Measurements from ENCODE around the gene JARID2.

Gene JARID2

DNA sequence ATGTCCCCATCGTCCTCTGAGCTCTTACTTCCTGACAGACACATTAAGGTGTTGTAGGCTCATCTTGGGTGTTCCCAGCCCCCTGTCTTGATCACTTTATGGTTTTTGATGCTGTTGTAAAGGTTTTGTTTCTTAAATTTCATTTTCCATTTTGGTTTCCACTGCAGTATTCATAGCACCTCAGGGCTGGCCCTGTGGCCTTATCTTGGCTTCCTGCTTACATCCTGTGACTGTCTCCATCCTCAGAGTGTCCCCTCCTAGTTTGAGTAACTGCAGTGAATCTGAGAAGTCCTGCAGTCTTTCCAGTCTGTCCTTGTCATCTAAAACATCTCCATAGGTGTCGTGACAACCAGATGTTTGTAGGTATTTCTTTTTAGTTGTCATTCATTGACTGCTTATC is 50.9 kb downstream of the JARID2 start:
- no peak for TF ChIP-seq SIN3A (IDR thresholded peaks at IDR 0.05; ENCODE audit: borderline replicate concordance, insufficient read depth, low read length)
- no peak for TF ChIP-seq POLR2AphosphoS5 (IDR thresholded peaks at IDR 0.05; ENCODE audit: low read depth, low read length)
- no peak for TF ChIP-seq FOXP2 (optimal IDR thresholded peaks at IDR 0.05; ENCODE audit: borderline replicate concordance, extremely low read depth, extremely low read length, insufficient read depth)
- no peak for TF ChIP-seq TAF1 (IDR thresholded peaks at IDR 0.05; ENCODE audit: borderline replicate concordance, insufficient read depth, low read length)
- TF ChIP-seq, protein P1, sequence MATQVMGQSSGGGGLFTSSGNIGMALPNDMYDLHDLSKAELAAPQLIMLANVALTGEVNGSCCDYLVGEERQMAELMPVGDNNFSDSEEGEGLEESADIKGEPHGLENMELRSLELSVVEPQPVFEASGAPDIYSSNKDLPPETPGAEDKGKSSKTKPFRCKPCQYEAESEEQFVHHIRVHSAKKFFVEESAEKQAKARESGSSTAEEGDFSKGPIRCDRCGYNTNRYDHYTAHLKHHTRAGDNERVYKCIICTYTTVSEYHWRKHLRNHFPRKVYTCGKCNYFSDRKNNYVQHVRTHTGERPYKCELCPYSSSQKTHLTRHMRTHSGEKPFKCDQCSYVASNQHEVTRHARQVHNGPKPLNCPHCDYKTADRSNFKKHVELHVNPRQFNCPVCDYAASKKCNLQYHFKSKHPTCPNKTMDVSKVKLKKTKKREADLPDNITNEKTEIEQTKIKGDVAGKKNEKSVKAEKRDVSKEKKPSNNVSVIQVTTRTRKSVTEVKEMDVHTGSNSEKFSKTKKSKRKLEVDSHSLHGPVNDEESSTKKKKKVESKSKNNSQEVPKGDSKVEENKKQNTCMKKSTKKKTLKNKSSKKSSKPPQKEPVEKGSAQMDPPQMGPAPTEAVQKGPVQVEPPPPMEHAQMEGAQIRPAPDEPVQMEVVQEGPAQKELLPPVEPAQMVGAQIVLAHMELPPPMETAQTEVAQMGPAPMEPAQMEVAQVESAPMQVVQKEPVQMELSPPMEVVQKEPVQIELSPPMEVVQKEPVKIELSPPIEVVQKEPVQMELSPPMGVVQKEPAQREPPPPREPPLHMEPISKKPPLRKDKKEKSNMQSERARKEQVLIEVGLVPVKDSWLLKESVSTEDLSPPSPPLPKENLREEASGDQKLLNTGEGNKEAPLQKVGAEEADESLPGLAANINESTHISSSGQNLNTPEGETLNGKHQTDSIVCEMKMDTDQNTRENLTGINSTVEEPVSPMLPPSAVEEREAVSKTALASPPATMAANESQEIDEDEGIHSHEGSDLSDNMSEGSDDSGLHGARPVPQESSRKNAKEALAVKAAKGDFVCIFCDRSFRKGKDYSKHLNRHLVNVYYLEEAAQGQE (IDR thresholded peaks at IDR 0.05; ENCODE audit: insufficient read depth in 1 of 2, low read depth in 2 of 2, low read length in 2 of 2): no peak

DNA sequence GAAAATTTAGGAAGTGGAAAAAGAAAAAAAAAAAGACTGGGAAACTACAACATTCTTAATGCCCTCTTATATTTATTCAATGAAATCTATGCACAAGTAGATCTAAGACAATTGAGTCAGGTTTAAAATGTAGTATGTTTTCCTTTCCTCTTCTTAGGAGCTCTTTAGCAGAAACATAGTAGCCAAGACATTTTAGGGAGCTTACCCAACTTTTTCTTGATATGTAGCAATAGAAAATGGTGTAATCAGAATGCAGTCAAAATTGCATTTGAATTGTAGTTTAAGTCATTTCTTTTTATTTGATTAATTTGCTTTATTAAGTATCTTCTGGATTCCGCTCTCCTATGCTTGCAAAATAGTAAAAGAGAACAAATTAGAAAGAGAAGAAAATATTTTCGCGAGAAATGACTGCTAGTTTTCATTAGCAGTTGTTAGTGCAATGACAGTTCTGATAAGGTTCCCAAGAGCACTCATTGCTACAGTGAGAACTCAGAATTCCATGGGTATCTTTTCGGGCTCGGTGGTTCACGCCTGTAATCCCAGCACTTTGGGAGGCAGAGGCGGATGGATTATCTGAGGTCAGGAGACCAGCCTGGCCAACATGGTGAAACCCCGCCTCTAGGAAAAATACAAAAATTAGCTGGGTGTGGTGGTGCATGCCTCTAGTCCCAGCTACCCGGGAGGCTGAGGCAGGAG is 52.2 kb downstream of the JARID2 start:
- TF ChIP-seq, protein P1 (IDR thresholded peaks at IDR 0.05; ENCODE audit: insufficient read depth in 1 of 2, low read depth in 2 of 2, low read length in 2 of 2): no peak
- no peak for TF ChIP-seq TAF1 (IDR thresholded peaks at IDR 0.05; ENCODE audit: borderline replicate concordance, insufficient read depth, low read length)
- no peak for TF ChIP-seq FOXP2 (optimal IDR thresholded peaks at IDR 0.05; ENCODE audit: borderline replicate concordance, extremely low read depth, extremely low read length, insufficient read depth)

DNA sequence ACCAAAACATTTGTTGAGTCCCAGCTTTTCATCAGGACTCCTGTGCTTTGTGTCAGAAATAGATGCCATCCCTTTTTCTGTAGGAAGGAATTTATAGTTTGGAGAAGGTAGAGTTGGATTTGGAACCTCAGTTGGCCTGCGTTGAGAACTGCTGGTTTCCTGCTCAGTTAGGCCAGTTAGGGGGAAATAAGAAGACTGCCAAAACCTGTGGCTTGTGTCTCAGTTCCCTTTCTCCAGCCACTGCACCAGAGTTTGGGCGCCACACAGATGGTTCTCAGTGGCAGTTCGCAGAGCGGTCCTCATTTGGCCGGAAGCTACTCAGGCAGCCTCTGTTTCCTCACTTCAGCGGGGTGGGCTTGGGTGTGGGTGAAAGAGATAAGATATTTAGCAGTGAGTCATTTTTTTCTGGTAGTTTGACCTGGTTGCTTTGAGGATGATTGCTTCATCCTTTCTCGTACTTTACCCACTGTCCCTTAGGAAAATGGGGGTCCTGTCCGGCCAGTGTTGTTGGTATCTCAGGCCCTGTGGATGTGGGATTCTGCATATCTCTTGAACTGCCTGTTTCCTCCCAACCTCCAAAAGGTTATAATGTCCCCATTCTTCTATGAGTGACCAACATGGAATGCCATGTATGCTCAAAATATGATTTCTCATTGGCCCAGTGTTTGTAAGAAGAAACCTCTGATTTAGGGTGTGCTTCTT is 53.7 kb downstream of the JARID2 start:
- TF ChIP-seq, protein P1 (IDR thresholded peaks at IDR 0.05; ENCODE audit: insufficient read depth in 1 of 2, low read depth in 2 of 2, low read length in 2 of 2): no peak
- TF ChIP-seq TAF1 (IDR thresholded peaks at IDR 0.05; ENCODE audit: borderline replicate concordance, insufficient read depth, low read length): no peak
- no peak for TF ChIP-seq FOXP2 (optimal IDR thresholded peaks at IDR 0.05; ENCODE audit: borderline replicate concordance, extremely low read depth, extremely low read length, insufficient read depth)
- no peak for TF ChIP-seq SIN3A (IDR thresholded peaks at IDR 0.05; ENCODE audit: borderline replicate concordance, insufficient read depth, low read length)
- no peak for TF ChIP-seq POLR2AphosphoS5 (IDR thresholded peaks at IDR 0.05; ENCODE audit: low read depth, low read length)

DNA sequence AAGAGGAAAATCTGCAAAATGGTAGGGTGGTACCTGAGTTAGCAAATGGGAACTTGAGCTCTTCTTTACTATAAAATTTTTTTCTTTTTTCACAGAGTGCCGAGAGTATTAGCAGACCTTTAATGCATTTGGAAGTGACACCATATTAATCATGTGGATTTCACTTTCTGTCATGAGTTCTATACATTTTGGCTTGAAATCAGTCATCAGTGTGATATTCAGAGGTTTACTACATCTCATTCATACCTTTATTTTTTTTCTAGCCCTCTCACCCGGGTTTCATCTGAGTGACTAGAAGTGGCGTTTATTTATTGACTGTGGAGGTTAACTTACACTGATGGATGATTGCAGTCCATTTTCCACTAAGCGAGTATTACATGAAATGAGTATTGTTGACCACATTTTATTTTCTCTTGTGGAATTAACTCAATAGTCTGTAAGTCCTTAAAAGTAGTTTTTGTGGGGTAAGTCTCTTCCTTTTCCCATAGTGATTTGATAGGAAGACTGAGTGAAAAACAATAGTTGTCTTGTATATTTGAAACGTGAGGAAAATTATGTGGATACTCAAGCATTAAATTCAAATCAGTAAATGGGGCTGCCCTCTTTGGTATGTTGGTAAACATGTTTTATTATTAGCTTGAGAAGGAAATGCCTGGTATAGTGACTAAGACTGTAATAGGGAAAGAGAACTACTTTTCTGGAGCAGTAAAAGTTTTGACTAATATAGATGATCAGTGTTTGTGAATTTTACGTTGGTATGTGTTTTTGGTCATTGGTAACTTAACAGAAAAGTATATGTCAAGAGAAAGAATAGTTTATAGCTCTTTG is 55.5 kb downstream of the JARID2 start:
- TF ChIP-seq, protein P1 (IDR thresholded peaks at IDR 0.05; ENCODE audit: insufficient read depth in 1 of 2, low read depth in 2 of 2, low read length in 2 of 2): no peak
- TF ChIP-seq POLR2AphosphoS5 (IDR thresholded peaks at IDR 0.05; ENCODE audit: low read depth, low read length) (no peak), FOXP2 (optimal IDR thresholded peaks at IDR 0.05; ENCODE audit: borderline replicate concordance, extremely low read depth, extremely low read length, insufficient read depth) (no peak), TAF1 (IDR thresholded peaks at IDR 0.05; ENCODE audit: borderline replicate concordance, insufficient read depth, low read length) (no peak), SIN3A (IDR thresholded peaks at IDR 0.05; ENCODE audit: borderline replicate concordance, insufficient read depth, low read length) (no peak)
